ENCODE results near the gene EID2B. TPM values are rescaled to one million over a fixed set of nuclear protein-coding genes. Genes with fewer than 3 reads are reported as not detected.

The EID2B gene
- total and polyA plus RNA-seq, 9 of the 15 experiments (the other 6 are each of a cell fraction or from before 2014, with no cell fraction given), result 2.8 to 8.8 (median 4.8) TPM

DNA sequence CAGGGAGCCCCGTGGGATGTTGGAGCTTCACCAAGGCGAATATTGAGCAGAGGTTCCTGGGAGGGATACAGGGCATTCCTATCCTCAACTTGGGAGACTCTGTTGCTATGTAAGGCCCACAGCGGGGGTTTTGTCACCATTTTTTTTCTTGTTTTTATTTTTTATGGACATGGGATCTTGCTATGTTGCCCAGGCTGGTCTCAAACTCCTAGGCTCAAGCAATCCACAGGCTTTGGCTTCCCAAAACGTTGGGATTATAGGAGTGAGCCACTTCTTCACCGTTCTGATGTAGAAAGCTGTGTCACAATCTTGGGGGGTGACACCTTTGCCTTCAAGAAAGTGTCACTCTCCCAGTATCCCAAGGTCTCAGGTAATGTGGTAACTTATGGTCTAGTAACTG is 31.3 kb downstream of the EID2B start (continued):
- TF ChIP-seq, protein P1, sequence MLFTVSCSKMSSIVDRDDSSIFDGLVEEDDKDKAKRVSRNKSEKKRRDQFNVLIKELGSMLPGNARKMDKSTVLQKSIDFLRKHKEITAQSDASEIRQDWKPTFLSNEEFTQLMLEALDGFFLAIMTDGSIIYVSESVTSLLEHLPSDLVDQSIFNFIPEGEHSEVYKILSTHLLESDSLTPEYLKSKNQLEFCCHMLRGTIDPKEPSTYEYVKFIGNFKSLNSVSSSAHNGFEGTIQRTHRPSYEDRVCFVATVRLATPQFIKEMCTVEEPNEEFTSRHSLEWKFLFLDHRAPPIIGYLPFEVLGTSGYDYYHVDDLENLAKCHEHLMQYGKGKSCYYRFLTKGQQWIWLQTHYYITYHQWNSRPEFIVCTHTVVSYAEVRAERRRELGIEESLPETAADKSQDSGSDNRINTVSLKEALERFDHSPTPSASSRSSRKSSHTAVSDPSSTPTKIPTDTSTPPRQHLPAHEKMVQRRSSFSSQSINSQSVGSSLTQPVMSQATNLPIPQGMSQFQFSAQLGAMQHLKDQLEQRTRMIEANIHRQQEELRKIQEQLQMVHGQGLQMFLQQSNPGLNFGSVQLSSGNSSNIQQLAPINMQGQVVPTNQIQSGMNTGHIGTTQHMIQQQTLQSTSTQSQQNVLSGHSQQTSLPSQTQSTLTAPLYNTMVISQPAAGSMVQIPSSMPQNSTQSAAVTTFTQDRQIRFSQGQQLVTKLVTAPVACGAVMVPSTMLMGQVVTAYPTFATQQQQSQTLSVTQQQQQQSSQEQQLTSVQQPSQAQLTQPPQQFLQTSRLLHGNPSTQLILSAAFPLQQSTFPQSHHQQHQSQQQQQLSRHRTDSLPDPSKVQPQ (CRISPR knock-in tag; IDR thresholded peaks at IDR 0.05; ENCODE audit: borderline replicate concordance), result no peak

DNA sequence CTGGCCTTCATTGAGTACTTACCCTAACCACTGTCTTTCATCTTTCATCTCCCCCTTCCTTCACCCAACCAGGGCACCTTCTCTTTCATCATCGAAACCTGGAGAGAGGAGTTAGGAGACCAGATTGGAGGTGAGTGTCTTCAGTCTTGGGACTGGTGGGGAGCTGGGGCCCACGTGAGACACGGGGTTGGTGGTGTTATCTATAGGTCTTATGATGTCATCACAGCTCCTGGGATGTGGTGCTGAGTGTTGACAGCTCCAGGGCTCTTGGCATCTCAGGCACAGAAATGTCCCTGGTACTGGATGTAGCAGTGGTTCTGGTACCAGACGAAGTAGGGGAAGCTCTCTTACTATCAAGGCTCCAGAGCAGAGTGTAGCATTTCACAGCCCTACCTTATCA is 32.1 kb downstream of the EID2B start:
- no peaks in the 10 kb centered on the region for H3K9me3 ChIP-seq (replicated peaks; ENCODE audit: control insufficient read depth, insufficient read depth, low read depth, low read length)
- H3K27ac ChIP-seq (ENCODE audit: extremely low read depth, low read depth, low read length), result no peak overlapping the region
- no peaks in the 10 kb centered on the region for H4K20me1 ChIP-seq (replicated peaks; ENCODE audit: control insufficient read depth, insufficient read depth, low read length)
- no TSS peak for BruUV-seq (replicated peaks)
- H3K27me3 ChIP-seq (ENCODE audit: control insufficient read depth in 2 of 2, insufficient read depth in 2 of 2, low read length in 2 of 2), result no peaks in the 10 kb centered on the region
- TF ChIP-seq ATF7 (IDR thresholded peaks at IDR 0.05) (peak; percentile 51; the same call in 1 of the 2 replicates), CREM (IDR thresholded peaks at IDR 0.05; ENCODE audit: low read depth) (peak; percentile 48; the same call in 1 of the 2 replicates), JUND (IDR thresholded peaks at IDR 0.05; ENCODE audit: borderline replicate concordance, low read depth, low read length) (peak; percentile 26; the same call in 1 of the 2 replicates), JUND (tag; IDR thresholded peaks at IDR 0.05; ENCODE audit: borderline replicate concordance, low read depth, low read length) (no peak), XRCC3 (IDR thresholded peaks at IDR 0.05) (no peak), TGIF2 (CRISPR knock-in tag; IDR thresholded peaks at IDR 0.05) (no peak), BHLHE40 (IDR thresholded peaks at IDR 0.05; ENCODE audit: low read length) (peak; percentile 41; the same call in 1 of the 2 replicates), ATF1 (CRISPR knock-in tag; IDR thresholded peaks at IDR 0.05) (no peak), ATF1 (tag; IDR thresholded peaks at IDR 0.05) (0 out of 2 replicates have a peak, but pooled peaks have one; percentile 42), MEIS2 (IDR thresholded peaks at IDR 0.05; ENCODE audit: partially characterized antibody) (peak; percentile 55)
- TF ChIP-seq, protein P2, sequence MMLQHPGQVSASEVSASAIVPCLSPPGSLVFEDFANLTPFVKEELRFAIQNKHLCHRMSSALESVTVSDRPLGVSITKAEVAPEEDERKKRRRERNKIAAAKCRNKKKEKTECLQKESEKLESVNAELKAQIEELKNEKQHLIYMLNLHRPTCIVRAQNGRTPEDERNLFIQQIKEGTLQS (IDR thresholded peaks at IDR 0.05), result peak; percentile 66
- TF ChIP-seq, protein P2 (CRISPR knock-in tag; conservative IDR thresholded peaks at IDR 0.05), result no peak
- H3K9ac ChIP-seq (ENCODE audit: insufficient read depth in 1 of 2, low read depth in 2 of 2, low read length in 2 of 2), result no peak overlapping the region
- no peak for ATAC-seq
- in situ Hi-C loops (cut with MboI) (no loop called here), intact Hi-C loops (cut with micrococcal nuclease) (no loop called here)
- no peak for DNase-seq (ENCODE audit: extremely low read depth in 1 of 4, low spot score in 3 of 4)
- peak; percentile 54 for FAIRE-seq
- no peak overlapping the region for H3K4me3 ChIP-seq
- ChIA-PET CTCF (ENCODE audit: low intra/inter-chr PET ratio) (interaction anchor here (0.6 kb wide), 1 partner anchor 32 kb away, joined by 6 read pairs; no protein-coding TSS in a partner anchor), POLR2A (interaction anchor here (0.6 to 0.9 kb wide), 3 partner anchors 14 to 529 kb away, joined by 3 to 4 read pairs (median 3); partner anchors contain the start of gene RPS16)
- H3K36me3 ChIP-seq (ENCODE audit: control insufficient read depth, insufficient read depth, low read length), result no peaks in the 10 kb centered on the region
- H2AFZ ChIP-seq (ENCODE audit: low read depth, low read length), result no peak overlapping the region
- WGBS (ENCODE audit: insufficient coverage, low coverage, missing lambda C conversion rate), result 9% methylated on average over 4 of the region's 4 CpGs
- H3K4me1 ChIP-seq (replicated peaks in 1 of 2; ENCODE audit: control insufficient read depth in 2 of 2, insufficient read depth in 2 of 2, low read length in 2 of 2), result peaks cover 10 to 34% of the 10 kb centered on the region in 2 experiments; a peak in 4 of 5 replicates
- no peaks in the 10 kb centered on the region for H3K79me2 ChIP-seq (ENCODE audit: control insufficient read depth, insufficient read depth, low read length)
- H3K4me2 ChIP-seq (ENCODE audit: insufficient read depth, low read length), result no peak overlapping the region
- H3K9me1 ChIP-seq (ENCODE audit: control insufficient read depth, insufficient read depth, low read length), result no peaks in the 10 kb centered on the region
